Neuronal stem cell (in vitro differentiated cells): ENCODE data around the gene SNX22. TPM values are rescaled to one million over a fixed set of nuclear protein-coding genes. Genes with fewer than 3 reads are reported as not detected.

Source experiments
- DNase-seq: peaks from one replicate; pipeline ENCODE4 v3.0.0-alpha.2; 2013; ENCODE audit warnings: low spot score
- H2AFZ ChIP-seq: one replicate; pipeline ENCODE4 v1.6.1; 2013; ENCODE audit warnings: mild to moderate bottlenecking, low read length, inconsistent platforms
- H2AK5ac ChIP-seq: 2 replicates; pipeline ENCODE4 v1.6.1; 2013; ENCODE audit warnings: low read depth, mild to moderate bottlenecking, inconsistent platforms, low read length, moderate library complexity, mixed read lengths
- H2BK120ac ChIP-seq: 2 replicates; pipeline ENCODE4 v1.6.1; 2013; ENCODE audit warnings: low read depth, mild to moderate bottlenecking, inconsistent platforms, low read length, moderate library complexity, mixed read lengths
- H2BK12ac ChIP-seq: one replicate; pipeline ENCODE4 v1.6.1; 2013; ENCODE audit warnings: low read length, inconsistent platforms
- H2BK15ac ChIP-seq: 2 replicates; pipeline ENCODE4 v1.6.1; 2013; ENCODE audit warnings: mild to moderate bottlenecking, low read length, inconsistent platforms, mixed read lengths
- H2BK5ac ChIP-seq: one replicate; pipeline ENCODE4 v1.6.1; 2013; ENCODE audit warnings: inconsistent platforms, mild to moderate bottlenecking, low read length, moderate library complexity
- H3K14ac ChIP-seq: one replicate; pipeline ENCODE4 v1.6.1; 2013; ENCODE audit warnings: low read length, inconsistent platforms
- H3K18ac ChIP-seq: 2 replicates; pipeline ENCODE4 v1.6.1; 2013; ENCODE audit warnings: low read length, inconsistent platforms
- H3K23ac ChIP-seq: 2 replicates; pipeline ENCODE4 v1.6.1; 2013; ENCODE audit warnings: low read depth, mild to moderate bottlenecking, mixed read lengths, low read length, inconsistent platforms; ENCODE audit not compliant: poor library complexity
- H3K27ac ChIP-seq: replicated peaks from 3 replicates; pipeline ENCODE4 v1.5.1; 2013; ENCODE audit warnings: low read length, inconsistent platforms
- H3K27me3 ChIP-seq, 3 experiments: 2 replicates each; pipeline ENCODE4 v1.6.1; 2013; ENCODE audit warnings: low read length in 3 of 3, mild to moderate bottlenecking in 2 of 3, inconsistent platforms in 1 of 3, low read depth in 1 of 3, mixed read lengths in 1 of 3, moderate library complexity in 1 of 3; ENCODE audit not compliant: control insufficient read depth in 3 of 3, insufficient read depth in 3 of 3
- H3K36me3 ChIP-seq, 2 donors: replicated peaks in 1 of 2; 2 replicates each; pipeline ENCODE4 v1.6.1; 2013; ENCODE audit warnings: low read length in 2 of 2; ENCODE audit not compliant: control insufficient read depth in 2 of 2, insufficient read depth in 2 of 2
- H3K4ac ChIP-seq: 2 replicates; pipeline ENCODE4 v1.6.1; 2013; ENCODE audit warnings: inconsistent platforms, mild to moderate bottlenecking, low read length, moderate library complexity
- H3K4me1 ChIP-seq, 2 donors: 1 replicate in 1 of 2; 2 replicates in 1 of 2; pipeline ENCODE4 v1.6.1; 2013; ENCODE audit warnings: low read length in 2 of 2, low read depth in 1 of 2; ENCODE audit not compliant: control insufficient read depth in 2 of 2, insufficient read depth in 1 of 2
- H3K4me2 ChIP-seq: one replicate; pipeline ENCODE4 v1.6.1; 2013; ENCODE audit warnings: mild to moderate bottlenecking, low read length, inconsistent platforms; ENCODE audit not compliant: insufficient read depth, poor library complexity, severe bottlenecking
- H3K4me3 ChIP-seq, 2 donors: 2 replicates each; pipeline ENCODE4 v1.5.1; 2013; ENCODE audit warnings: low read length in 2 of 2, mild to moderate bottlenecking in 2 of 2, inconsistent platforms in 1 of 2, moderate library complexity in 1 of 2
- H3K79me1 ChIP-seq: one replicate; pipeline ENCODE4 v1.6.1; 2013; ENCODE audit warnings: low read depth, mild to moderate bottlenecking, inconsistent platforms, low read length, moderate library complexity
- H3K9ac ChIP-seq: one replicate; pipeline ENCODE4 v1.6.1; 2013; ENCODE audit warnings: mild to moderate bottlenecking, low read depth, low read length, inconsistent platforms; ENCODE audit not compliant: poor library complexity
- H3K9me3 ChIP-seq, 2 donors: replicated peaks in 1 of 2; 2 replicates each; pipeline versions ENCODE3 to v1.6.1; 2013; ENCODE audit warnings: low read length in 2 of 2, mild to moderate bottlenecking in 2 of 2, inconsistent platforms in 1 of 2, low read depth in 1 of 2, mixed read lengths in 1 of 2, moderate library complexity in 1 of 2; ENCODE audit not compliant: control insufficient read depth in 2 of 2, insufficient read depth in 1 of 2
- H4K8ac ChIP-seq: one replicate; pipeline ENCODE4 v1.6.1; 2013; ENCODE audit warnings: low read depth, mild to moderate bottlenecking, inconsistent platforms, low read length, moderate library complexity
- H4K91ac ChIP-seq: one replicate; pipeline ENCODE4 v1.6.1; 2013; ENCODE audit warnings: low read length, low read depth, mild to moderate bottlenecking, inconsistent platforms; ENCODE audit not compliant: poor library complexity
- WGBS, 2 donors: extraction: QIAGEN DNeasy Blood & Tissue Kit; methylation state at CpG; one replicate each; pipeline ENCODE4 v1.1.7; 2013; ENCODE audit warnings: missing lambda C conversion rate in 2 of 2, mixed read lengths in 1 of 2; ENCODE audit not compliant: insufficient read length in 2 of 2, insufficient replicate concordance in 1 of 2; ENCODE audit errors: extremely low coverage in 2 of 2; 5-methylcytosine and 5-hydroxymethylcytosine counted together
- polyA plus RNA-seq, 2 experiments: library from polyadenylated mRNA; stranded (reverse); fragments of 200-250 nt; gene quantifications; one replicate each; pipeline ENCODE4 v1.2.3, GENCODE V29; 2013

Gene SNX22
- polyA plus RNA-seq (2013, experiment 1 of 2), result 3.1 TPM
- 3.0 TPM for polyA plus RNA-seq (2013, experiment 2 of 2)

- Histone ChIP-seq H4K91ac (no peak within 1 kb of the TSS), H3K18ac (peak within 1 kb of the TSS; percentile 93), H3K27me3 (peaks cover 11 to 18% (median 14%) of the 10 kb centered on the region in 3 experiments), H4K8ac (no peak within 1 kb of the TSS), H3K4me1 (peaks cover 4 to 16% of the 10 kb centered on the region in 2 donors), H3K4me2 (peak within 1 kb of the TSS; percentile 94), H3K36me3 (peaks cover 18 to 28% of the 10 kb centered on the region in 2 donors), H3K27ac (no peak within 1 kb of the TSS), H3K23ac (peak within 1 kb of the TSS; percentile 68), H3K9me3 (peaks cover 0 to 2% of the 10 kb centered on the region in 2 donors), H3K4me3 (peak within 1 kb of the TSS; percentile 52 to 89), H2BK12ac (peak within 1 kb of the TSS; percentile 32), H2AK5ac (no peak within 1 kb of the TSS), H2BK15ac (peak within 1 kb of the TSS; percentile 95), H2AFZ (peak within 1 kb of the TSS; percentile 99), H2BK5ac (no peak within 1 kb of the TSS), H2BK120ac (no peak within 1 kb of the TSS), H3K14ac (peak within 1 kb of the TSS; percentile 91), H3K9ac (peak within 1 kb of the TSS; percentile 89), H3K4ac (no peak within 1 kb of the TSS), H3K79me1 (no peaks in the 10 kb centered on the region)
- peak; percentile 26 for DNase-seq
- no CpG with 5 or more reads among the region's 83 CpGs for WGBS, 2 donors
These were observed at the start of gene SNX22 for GRCh38 chr15:64151727-64152506. SNX22 (plus strand) TSS chr15:64151731; CDS start chr15:64151776, 45 bp downstream.

- no peak overlapping the region for H4K8ac ChIP-seq
- H4K91ac ChIP-seq, result no peak overlapping the region
- H3K9me3 ChIP-seq, result peaks cover 0 to 2% of the 10 kb centered on the region in 2 donors
- H3K18ac ChIP-seq, result no peak overlapping the region
- no peaks in the 10 kb centered on the region for H3K4me1 ChIP-seq
- no peak overlapping the region for H2BK12ac ChIP-seq
- H2BK15ac ChIP-seq, result no peak overlapping the region
- H2BK5ac ChIP-seq, result no peak overlapping the region
- WGBS, 2 donors, result no CpG with 5 or more reads among the region's 2 CpGs
- no peak overlapping the region for H3K4me2 ChIP-seq
- no peak overlapping the region for H3K14ac ChIP-seq
- H2AFZ ChIP-seq, result no peak overlapping the region
- H2AK5ac ChIP-seq, result no peak overlapping the region
- H3K27ac ChIP-seq, result no peak overlapping the region
- H3K36me3 ChIP-seq, result peaks cover 0 to 24% of the 10 kb centered on the region in 2 donors
- no peak overlapping the region for H2BK120ac ChIP-seq
- H3K9ac ChIP-seq, result no peak overlapping the region
- no peak for DNase-seq
- H3K27me3 ChIP-seq, result no peaks in the 10 kb centered on the region
- H3K4ac ChIP-seq, result no peak overlapping the region
- no peak overlapping the region for H3K23ac ChIP-seq
- peaks cover 4% of the 10 kb centered on the region for H3K79me1 ChIP-seq
- no peak overlapping the region for H3K4me3 ChIP-seq
These were observed 49.0 kb upstream of the SNX22 start for GRCh38 chr15:64102497-64102896.

- Histone ChIP-seq H3K14ac (no peak overlapping the region), H3K4ac (no peak overlapping the region), H3K27ac (no peak overlapping the region), H2BK12ac (no peak overlapping the region), H3K18ac (no peak overlapping the region), H2AK5ac (no peak overlapping the region), H2BK120ac (no peak overlapping the region), H3K4me3 (no peak overlapping the region), H3K9me3 (peaks cover 0 to 2% of the 10 kb centered on the region in 2 donors), H3K23ac (no peak overlapping the region), H2AFZ (no peak overlapping the region), H3K36me3 (peaks cover 0 to 13% of the 10 kb centered on the region in 2 donors), H4K8ac (no peak overlapping the region), H3K27me3 (no peaks in the 10 kb centered on the region), H3K79me1 (peaks cover 4% of the 10 kb centered on the region), H4K91ac (no peak overlapping the region), H3K4me2 (no peak overlapping the region), H2BK15ac (no peak overlapping the region), H3K4me1 (no peaks in the 10 kb centered on the region), H2BK5ac (no peak overlapping the region), H3K9ac (no peak overlapping the region)
- DNase-seq, result no peak
- WGBS, 2 donors, result no CpG with 5 or more reads among the region's 9 CpGs
These were observed 46.3 kb upstream of the SNX22 start for GRCh38 chr15:64105113-64105704.

GRCh38 chr15:64107337-64107736, 44.2 kb upstream of the SNX22 start:
- Histone ChIP-seq H4K8ac (no peak overlapping the region), H3K36me3 (peaks cover 0 to 11% of the 10 kb centered on the region in 2 donors), H3K27ac (no peak overlapping the region), H2AK5ac (no peak overlapping the region), H3K27me3 (no peaks in the 10 kb centered on the region), H2BK12ac (no peak overlapping the region), H3K79me1 (peaks cover 4% of the 10 kb centered on the region), H3K9me3 (peaks cover 0 to 2% of the 10 kb centered on the region in 2 donors), H3K9ac (no peak overlapping the region), H3K4me1 (peaks cover 0 to 3% of the 10 kb centered on the region in 2 donors), H4K91ac (no peak overlapping the region), H3K4me3 (no peak overlapping the region), H3K18ac (no peak overlapping the region), H2AFZ (no peak overlapping the region), H2BK5ac (no peak overlapping the region), H2BK120ac (no peak overlapping the region), H3K14ac (no peak overlapping the region), H3K23ac (no peak overlapping the region), H3K4me2 (no peak overlapping the region), H2BK15ac (no peak overlapping the region), H3K4ac (no peak overlapping the region)
- DNase-seq, result no peak
- WGBS, 2 donors, result no CpG with 5 or more reads among the region's 1 CpG
